CD4-positive, alpha-beta T cell treated with Interleukin-17A for 1 hour (primary cell): Measurements from ENCODE around the gene NUTM2E.
A peak's percentile ranks its signal among the peaks of the same experiment; 100 is the strongest.
"Not testable (repeated sequence)": the region's sequence is repeated elsewhere in the genome, so short reads cannot be mapped to it uniquely, and the experiment has no call there.

Source experiments
- DNase-seq: peaks from one replicate; pipeline ENCODE4 v3.0.0-alpha.2; 2020

Gene NUTM2E, protein sequence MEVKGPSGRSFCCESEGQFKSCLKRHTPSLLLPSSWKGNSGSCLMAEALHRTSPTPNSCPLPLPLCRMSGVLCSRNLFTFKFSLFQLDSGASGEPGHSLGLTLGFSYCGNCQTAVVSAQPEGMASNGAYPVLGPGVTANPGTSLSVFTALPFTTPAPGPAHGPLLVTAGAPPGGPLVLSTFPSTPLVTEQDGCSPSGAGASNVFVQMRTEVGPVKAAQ (N-terminal part only)

GRCh38 chr10:79826496-79827215 lies at the start of gene NUTM2E:
NUTM2E (plus strand) TSS chr10:79826739; CDS start chr10:79841741, 15,002 bp downstream.
- peak; percentile 90 for DNase-seq

GRCh38 chr10:79777997-79778396 lies 48.5 kb upstream of the NUTM2E start:
- not testable (repeated sequence) for DNase-seq

GRCh38 chr10:79779310-79779938 lies 47.1 kb upstream of the NUTM2E start:
- DNase-seq = peak; percentile 72

- not testable (repeated sequence) for DNase-seq
Observed at GRCh38 chr10:79779992-79780391, 46.5 kb upstream of the NUTM2E start.

GRCh38 chr10:79781584-79781983 lies 45.0 kb upstream of the NUTM2E start:
- not testable (repeated sequence) for DNase-seq

DNA sequence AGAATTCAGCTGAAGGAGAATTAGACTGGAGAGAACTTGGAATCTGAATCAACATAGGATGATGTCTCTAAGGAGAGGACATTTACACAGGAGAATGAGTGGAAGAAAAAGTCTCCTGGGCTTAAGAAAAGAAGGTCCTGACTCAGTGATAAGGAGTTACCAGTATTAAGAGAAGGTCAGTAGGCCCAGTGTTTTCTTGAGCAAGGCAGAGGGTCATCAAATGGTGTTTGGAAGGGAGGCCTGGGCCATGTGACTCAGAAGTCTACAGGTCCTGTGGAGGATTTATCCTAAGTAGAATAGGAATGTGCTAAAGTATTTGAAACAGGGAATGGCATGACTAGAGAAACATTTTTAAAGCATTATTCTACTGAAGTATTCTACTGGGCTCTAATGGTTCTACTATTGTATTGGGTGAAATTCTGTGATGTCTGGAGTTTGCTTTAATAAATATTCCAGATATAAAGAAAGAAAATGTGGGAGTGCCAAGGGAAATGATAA lies 39.0 kb upstream of the NUTM2E start:
- not testable (repeated sequence) for DNase-seq

- DNase-seq = not testable (repeated sequence)
Observed at GRCh38 chr10:79789351-79789750, 37.2 kb upstream of the NUTM2E start.

DNA sequence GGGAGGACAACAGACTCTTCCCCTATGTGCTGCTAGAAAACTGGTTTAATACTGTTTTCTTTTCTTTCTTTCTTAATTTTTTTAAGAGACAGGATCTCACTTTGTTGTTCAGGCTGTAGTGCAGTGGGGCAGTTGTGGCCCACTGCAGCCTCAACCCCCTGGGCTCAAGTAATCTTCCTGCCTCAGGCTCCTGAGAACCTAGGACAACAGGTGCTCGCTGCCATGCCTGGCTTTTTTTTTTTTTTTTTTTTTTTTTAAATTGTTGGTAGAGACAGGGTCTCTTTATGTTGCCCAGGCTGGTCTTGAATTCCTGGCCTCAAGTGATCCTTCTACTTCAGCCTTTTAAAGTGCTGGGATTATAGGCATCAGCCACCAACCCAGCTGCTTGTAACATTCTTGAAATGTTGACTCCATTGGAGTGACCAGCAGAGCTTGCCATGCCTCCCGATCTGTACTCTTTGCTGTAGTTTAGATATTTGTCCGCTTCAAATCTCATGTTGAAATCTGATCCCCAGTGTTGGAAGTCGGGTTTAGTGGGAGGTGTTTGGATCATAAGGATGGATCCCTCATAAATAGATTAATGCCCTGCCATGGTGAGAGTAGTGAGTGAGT lies 34.5 kb upstream of the NUTM2E start:
- not testable (repeated sequence) for DNase-seq

GRCh38 chr10:79799337-79799736 lies 27.2 kb upstream of the NUTM2E start:
- DNase-seq = not testable (repeated sequence)

DNA sequence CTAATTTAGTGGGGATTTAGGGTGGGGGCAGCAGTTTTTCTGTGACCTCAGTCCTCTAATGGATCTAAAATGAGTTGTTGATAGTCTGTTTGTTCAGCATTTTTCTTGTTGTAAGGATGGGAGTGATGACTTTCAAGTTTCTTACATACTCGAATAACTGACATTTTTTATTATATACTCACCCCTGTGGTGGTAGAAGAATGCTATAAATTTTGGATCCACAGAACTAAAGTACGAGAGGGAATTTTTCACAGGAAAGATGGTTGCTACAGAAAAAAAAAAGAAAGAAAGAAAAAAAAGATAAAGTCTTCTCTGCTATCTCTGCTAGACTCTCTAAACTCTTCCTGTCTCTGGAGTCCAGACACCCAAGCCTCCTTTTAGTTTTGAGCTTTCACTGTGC lies 20.7 kb upstream of the NUTM2E start:
- DNase-seq = not testable (repeated sequence)

DNA sequence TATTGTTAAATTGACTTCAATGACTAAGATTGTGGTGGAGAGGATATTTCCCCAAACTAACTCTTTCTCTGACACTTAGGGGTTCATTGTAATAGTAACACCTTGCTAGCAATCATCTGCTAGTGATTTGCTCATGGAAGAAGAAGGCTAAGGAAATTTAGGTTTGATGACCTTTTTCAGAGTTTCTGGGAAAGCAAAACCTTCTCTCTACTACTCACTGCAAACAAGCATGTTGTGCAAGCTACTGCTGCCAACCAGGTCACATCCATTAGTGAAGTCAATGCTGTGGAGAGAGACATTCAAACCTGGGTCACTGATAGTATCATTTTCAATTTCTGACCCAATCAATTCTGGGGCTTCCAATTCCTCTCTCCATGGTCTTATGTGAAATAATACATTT lies 14.6 kb upstream of the NUTM2E start:
- not testable (repeated sequence) for DNase-seq

- DNase-seq = not testable (repeated sequence)
Observed at GRCh38 chr10:79816290-79816689, 10.2 kb upstream of the NUTM2E start.

DNA sequence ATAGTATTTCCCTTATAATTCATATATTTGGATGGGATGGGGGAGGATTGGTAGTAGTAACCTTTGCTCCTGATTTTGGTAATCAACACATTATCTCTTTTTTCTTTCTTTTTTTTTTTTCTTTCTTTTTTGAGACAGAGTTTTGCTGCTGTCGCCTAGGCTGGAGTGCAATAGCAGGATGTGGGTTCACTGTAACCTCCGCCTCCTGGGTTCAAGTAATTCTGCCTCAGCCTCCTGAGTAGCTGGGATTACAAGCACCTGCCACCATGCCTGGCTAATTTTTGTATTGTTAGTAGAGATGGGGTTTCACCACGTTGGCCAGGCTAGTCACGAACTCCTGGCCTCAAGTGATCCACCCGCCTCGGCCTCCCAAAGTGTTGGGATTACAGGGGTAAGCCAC lies 3.2 kb upstream of the NUTM2E start:
- peak; percentile 57 for DNase-seq

- DNase-seq = peak; percentile 36
Observed at GRCh38 chr10:79825587-79826011, 940 bp upstream of the NUTM2E start.

- not testable (repeated sequence) for DNase-seq
Observed at GRCh38 chr10:79826131-79826495, 426 bp upstream of the NUTM2E start.

DNA sequence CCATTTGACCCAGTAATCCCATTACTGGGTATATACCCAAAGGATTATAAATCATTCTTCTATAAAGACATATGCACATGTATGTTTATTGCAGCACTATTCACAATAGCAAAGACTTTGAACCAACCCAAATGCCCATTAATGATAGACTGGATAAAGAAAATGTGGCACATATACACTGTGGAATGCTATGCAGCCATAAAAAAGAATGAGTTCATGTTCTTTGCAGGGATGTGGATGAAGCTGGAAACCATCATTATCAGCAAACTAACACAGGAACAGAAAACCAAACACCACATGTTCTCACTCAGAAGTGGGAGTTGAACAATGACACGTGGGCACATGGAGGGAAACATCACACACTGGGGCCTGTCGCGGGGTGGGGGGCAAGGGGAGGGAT lies 7.3 kb downstream of the NUTM2E start:
- DNase-seq = not testable (repeated sequence)

- not testable (repeated sequence) for DNase-seq
Observed at GRCh38 chr10:79835891-79836290, 9.4 kb downstream of the NUTM2E start.

DNA sequence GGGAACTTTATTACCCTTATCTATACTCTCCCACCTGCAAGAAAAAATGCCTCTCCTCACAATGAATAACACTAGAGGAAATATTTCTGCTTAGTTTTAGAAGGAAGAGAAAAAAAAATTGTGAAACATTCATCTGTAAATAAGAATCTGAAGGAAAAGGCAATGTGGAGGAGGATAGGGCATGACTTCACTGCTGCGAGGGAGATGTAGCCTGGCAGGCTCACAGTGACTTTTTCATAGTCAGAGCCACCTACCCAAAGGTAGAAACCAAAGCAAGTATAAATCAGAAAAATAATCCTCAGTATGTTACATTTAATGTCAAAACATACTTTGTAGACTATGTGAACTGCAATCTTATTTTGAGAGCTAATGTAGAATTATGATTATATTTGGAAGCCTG lies 10.4 kb downstream of the NUTM2E start:
- not testable (repeated sequence) for DNase-seq

DNA sequence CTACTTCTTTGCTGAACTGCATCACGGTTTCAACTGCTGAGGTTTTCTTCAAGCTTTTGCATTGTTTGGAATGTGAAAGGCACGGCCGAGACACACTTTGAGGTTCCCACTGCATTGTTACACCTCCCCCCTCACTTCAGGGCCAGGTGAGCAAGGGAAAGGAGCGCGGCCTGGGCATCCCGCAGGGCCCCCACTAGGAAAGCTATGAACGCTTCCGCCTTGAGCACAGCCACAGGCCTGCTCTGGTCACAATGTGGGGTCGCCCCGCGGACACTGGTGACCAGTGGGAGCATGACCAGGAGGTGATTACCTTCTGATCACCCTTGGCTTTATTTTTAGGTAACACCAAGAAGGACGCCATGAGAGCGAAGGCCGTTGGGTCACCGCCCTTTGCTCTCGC lies 11.9 kb downstream of the NUTM2E start:
- not testable (repeated sequence) for DNase-seq

GRCh38 chr10:79853191-79853854 lies 26.8 kb downstream of the NUTM2E start:
- not testable (repeated sequence) for DNase-seq

DNA sequence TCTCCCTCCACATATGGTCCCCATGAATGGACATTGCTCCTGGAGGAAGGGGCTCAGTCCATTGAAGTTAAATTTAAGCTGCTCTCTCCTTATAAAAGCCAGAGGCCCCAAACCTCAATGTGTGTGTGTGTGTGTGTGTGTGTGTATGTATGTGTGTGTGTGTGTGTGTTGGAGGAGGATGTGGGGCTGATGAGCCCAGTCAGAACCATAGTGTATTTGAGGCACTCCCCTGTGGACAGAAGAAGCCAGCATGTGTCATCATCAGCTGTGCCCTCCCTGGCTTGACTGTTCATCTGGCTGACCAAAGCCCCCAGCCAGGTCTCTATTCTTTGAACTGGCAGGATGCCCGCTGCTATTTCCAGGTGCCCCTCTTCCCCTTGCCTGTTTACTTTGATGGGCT lies 35.7 kb downstream of the NUTM2E start:
- DNase-seq = not testable (repeated sequence)

GRCh38 chr10:79862803-79863202 lies 36.3 kb downstream of the NUTM2E start:
- not testable (repeated sequence) for DNase-seq
